ENCODE data around the gene NCOR2.

- TF ChIP-seq CTCF (IDR thresholded peaks at IDR 0.05) (no peak), POLR2A (IDR thresholded peaks at IDR 0.05) (no peak), EP300 (IDR thresholded peaks at IDR 0.05; ENCODE audit: low read depth) (no peak), POLR2AphosphoS5 (IDR thresholded peaks at IDR 0.05) (no peak)
These were observed 44.4 kb upstream of the NCOR2 start for GRCh38 chr12:124611559-124612409.

Data from transverse colon (tissue), 4 donors.